G401 (cell line): ENCODE data around the gene GASK1A. TPM values are rescaled to one million over a fixed set of nuclear protein-coding genes. Genes with fewer than 3 reads are reported as not detected.

Experiments used
- DNase-seq: peaks from one replicate; pipeline ENCODE4 v3.0.0-alpha.2; 2015; ENCODE audit warnings: low spot score
- in situ Hi-C: cut with HindIII; loops from 2 replicates; pipeline ENCODE4 v1.10.0; 2016; ENCODE audit warnings: low sequenced_read_pairs, mixed read lengths
- total RNA-seq: library from RNA; depleted of rRNA; stranded (reverse); fragments of >200 nt; shearing (Covaris generic); gene quantifications from 2 replicates; pipeline ENCODE4 v1.2.3, GENCODE V29; 2014

GASK1A gene
- total RNA-seq, 1 experiment from 2014 or later: not detected

- in situ Hi-C loops: no loop called here
- no peak for DNase-seq
Measured at GRCh38 chr3:42980209-42980608, 1.1 kb downstream of the GASK1A start.

GRCh38 chr3:42980909-42981308 is 1.8 kb downstream of the GASK1A start:
- in situ Hi-C loops: no loop called here

GRCh38 chr3:42982645-42983412 is 3.7 kb downstream of the GASK1A start:
- no peak for DNase-seq
- in situ Hi-C loops: no loop called here

More at GRCh38 chr3:42980909-42981308, 1.8 kb downstream of the GASK1A start:
- DNase-seq: no peak

- DNase-seq: no peak
- in situ Hi-C loops: no loop called here
Measured at GRCh38 chr3:42983927-42984326, 4.8 kb downstream of the GASK1A start.

- no peak for DNase-seq
- in situ Hi-C loops: no loop called here
Measured at GRCh38 chr3:42984701-42985100, 5.6 kb downstream of the GASK1A start.

GRCh38 chr3:42988097-42988496 is 9.0 kb downstream of the GASK1A start:
- no peak for DNase-seq
- in situ Hi-C loops: no loop called here

- in situ Hi-C loops: no loop called here
- peak; percentile 62 for DNase-seq
Measured at GRCh38 chr3:42988566-42988965, 9.5 kb downstream of the GASK1A start.

- peak; percentile 35 for DNase-seq
- in situ Hi-C loops: no loop called here
Measured at GRCh38 chr3:42991341-42992315, 12.5 kb downstream of the GASK1A start.

GRCh38 chr3:42994595-42994994 is 15.5 kb downstream of the GASK1A start:
- no peak for DNase-seq
- in situ Hi-C loops: no loop called here

GRCh38 chr3:42996021-42996420 is 16.9 kb downstream of the GASK1A start:
- DNase-seq: no peak
- in situ Hi-C loops: no loop called here

- peak; percentile 50 for DNase-seq
- in situ Hi-C loops: no loop called here
Measured at GRCh38 chr3:42996633-42997075, 17.5 kb downstream of the GASK1A start.

GRCh38 chr3:42999212-42999611 is 20.1 kb downstream of the GASK1A start:
- peak; percentile 14 for DNase-seq
- in situ Hi-C loops: no loop called here

- no peak for DNase-seq
- in situ Hi-C loops: no loop called here
Measured at GRCh38 chr3:42999632-43000031, 20.5 kb downstream of the GASK1A start.

- in situ Hi-C loops: no loop called here
- no peak for DNase-seq
Measured at GRCh38 chr3:43000387-43000786, 21.3 kb downstream of the GASK1A start.

- in situ Hi-C loops: no loop called here
Measured at GRCh38 chr3:43001094-43001553, 22.0 kb downstream of the GASK1A start.

GRCh38 chr3:43001556-43002121 is 22.5 kb downstream of the GASK1A start:
- peak; percentile 8 for DNase-seq
- in situ Hi-C loops: no loop called here

More at GRCh38 chr3:43001094-43001553, 22.0 kb downstream of the GASK1A start:
- peak; percentile 95 for DNase-seq

GRCh38 chr3:43004282-43004681 is 25.2 kb downstream of the GASK1A start:
- no peak for DNase-seq
- in situ Hi-C loops: no loop called here

- DNase-seq: no peak
- in situ Hi-C loops: no loop called here
Measured at GRCh38 chr3:43005253-43005652, 26.1 kb downstream of the GASK1A start.

- DNase-seq: no peak
- in situ Hi-C loops: no loop called here
Measured at GRCh38 chr3:43005981-43006380, 26.9 kb downstream of the GASK1A start.

GRCh38 chr3:43006825-43007224 is 27.7 kb downstream of the GASK1A start:
- no peak for DNase-seq
- in situ Hi-C loops: no loop called here
